GM21367 (cell line): ENCODE data around the gene LSAMP.

ENCODE experiments used
- ATAC-seq: cut with Tn5 transposase; IDR thresholded peaks from one replicate; pipeline ENCODE4 v1.9.1; 2021; ENCODE audit not compliant: unreplicated experiment

LSAMP gene

GRCh38 chr3:115913069-115913686 is 532.1 kb downstream of the LSAMP start:
- no peak for ATAC-seq

- ATAC-seq = no peak
Measured at GRCh38 chr3:115912372-115912771, 532.9 kb downstream of the LSAMP start.

GRCh38 chr3:115905871-115906270 is 539.4 kb downstream of the LSAMP start:
- ATAC-seq = no peak

- ATAC-seq = no peak
Measured at GRCh38 chr3:115903843-115904242, 541.4 kb downstream of the LSAMP start.

- no peak for ATAC-seq
Measured at GRCh38 chr3:115901008-115901407, 544.3 kb downstream of the LSAMP start.

GRCh38 chr3:115899535-115899934 is 545.8 kb downstream of the LSAMP start:
- no peak for ATAC-seq

GRCh38 chr3:115898656-115899410 is 546.5 kb downstream of the LSAMP start:
- no peak for ATAC-seq

GRCh38 chr3:115891006-115891636 is 554.2 kb downstream of the LSAMP start:
- no peak for ATAC-seq

- no peak for ATAC-seq
Measured at GRCh38 chr3:115890579-115890978, 554.7 kb downstream of the LSAMP start.

- ATAC-seq = no peak
Measured at GRCh38 chr3:115885621-115886020, 559.7 kb downstream of the LSAMP start.

- no peak for ATAC-seq
Measured at GRCh38 chr3:115877615-115877899, 567.7 kb downstream of the LSAMP start.

- no peak for ATAC-seq
Measured at GRCh38 chr3:115876876-115877614, 568.2 kb downstream of the LSAMP start.

GRCh38 chr3:115875460-115875859 is 569.8 kb downstream of the LSAMP start:
- ATAC-seq = no peak

GRCh38 chr3:115871735-115872134 is 573.6 kb downstream of the LSAMP start:
- no peak for ATAC-seq

GRCh38 chr3:115864911-115865310 is 580.4 kb downstream of the LSAMP start:
- no peak for ATAC-seq

- ATAC-seq = no peak
Measured at GRCh38 chr3:115862849-115863248, 582.4 kb downstream of the LSAMP start.

GRCh38 chr3:115862099-115862498 is 583.2 kb downstream of the LSAMP start:
- no peak for ATAC-seq

GRCh38 chr3:115861166-115861733 is 584.0 kb downstream of the LSAMP start:
- no peak for ATAC-seq

- no peak for ATAC-seq
Measured at GRCh38 chr3:115860766-115861165, 584.5 kb downstream of the LSAMP start.

- no peak for ATAC-seq
Measured at GRCh38 chr3:115859002-115859807, 586.1 kb downstream of the LSAMP start.
